GM21381 (cell line): ENCODE results near the gene INSIG1.

Source experiments
- ATAC-seq: cut with Tn5 transposase; IDR thresholded peaks from one replicate; pipeline ENCODE4 v1.9.1; 2021; ENCODE audit warnings: mild to moderate bottlenecking, moderate library complexity; ENCODE audit not compliant: unreplicated experiment

INSIG1 gene

GRCh38 chr7:155299535-155300202 lies 2.0 kb downstream of the INSIG1 start:
- ATAC-seq, result no peak

DNA sequence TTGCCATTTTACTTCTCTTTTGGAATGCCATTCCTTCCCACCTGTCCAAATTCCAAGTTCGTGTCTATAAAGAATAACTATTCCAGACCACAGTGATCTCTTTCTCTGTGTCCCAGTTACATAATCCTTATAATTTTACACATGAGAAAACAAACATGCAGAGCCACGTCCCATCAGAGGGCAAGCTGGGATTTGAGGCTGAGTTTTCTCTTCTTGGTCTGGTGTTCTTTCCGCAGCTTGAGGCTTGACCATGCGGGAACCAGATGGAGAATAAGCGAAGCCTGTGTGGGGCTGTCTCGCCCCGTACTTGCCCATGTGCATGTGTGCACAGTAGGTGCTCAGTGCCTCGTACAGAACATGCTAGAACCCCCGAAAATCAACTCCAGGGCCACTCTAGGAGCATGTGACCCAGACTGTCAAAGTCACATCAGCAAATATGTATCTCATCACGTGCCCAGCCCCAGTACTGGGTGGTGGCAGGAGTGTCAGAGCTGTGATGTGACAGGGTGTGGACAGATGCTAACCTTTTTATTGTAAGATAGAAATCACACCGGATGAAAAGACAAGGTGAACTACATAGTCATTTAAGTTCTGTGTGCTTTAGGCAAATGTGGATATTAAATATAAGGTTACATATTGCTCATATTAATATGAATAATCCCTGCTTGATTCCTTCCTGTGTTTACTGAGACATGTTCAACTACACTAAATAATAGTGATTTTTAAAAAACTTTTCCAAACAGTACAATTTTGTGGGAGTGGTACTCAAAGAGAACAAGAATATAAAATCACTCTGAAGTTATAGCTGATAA lies 3.2 kb downstream of the INSIG1 start:
- ATAC-seq, result no peak

DNA sequence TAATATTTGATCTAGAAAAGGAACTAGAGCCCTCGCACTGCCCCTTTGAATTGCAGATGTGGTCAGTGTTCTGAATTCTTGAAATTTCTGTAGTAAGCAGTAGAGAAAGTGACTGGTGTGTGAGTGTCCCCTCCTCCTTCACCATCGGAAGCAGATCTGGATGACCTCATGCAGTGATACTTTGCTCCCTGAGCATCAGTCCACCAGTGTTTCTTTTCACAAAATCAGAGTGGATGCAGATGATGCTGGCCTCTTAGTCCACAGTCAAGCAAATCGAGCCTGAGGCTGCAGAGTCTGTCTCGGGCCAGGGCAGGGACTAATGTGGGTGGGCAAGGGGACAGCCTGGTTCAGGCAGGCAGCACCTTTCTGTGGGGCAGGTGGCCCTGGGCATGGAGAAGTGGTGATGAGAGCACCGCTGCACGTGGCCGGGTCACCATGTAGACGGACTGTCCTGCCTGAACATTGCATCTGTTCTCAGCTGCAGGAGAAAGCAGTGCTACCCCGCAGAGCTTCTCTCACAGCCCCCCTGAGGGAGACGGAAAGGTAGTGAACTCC lies 5.4 kb downstream of the INSIG1 start:
- ATAC-seq, result no peak

DNA sequence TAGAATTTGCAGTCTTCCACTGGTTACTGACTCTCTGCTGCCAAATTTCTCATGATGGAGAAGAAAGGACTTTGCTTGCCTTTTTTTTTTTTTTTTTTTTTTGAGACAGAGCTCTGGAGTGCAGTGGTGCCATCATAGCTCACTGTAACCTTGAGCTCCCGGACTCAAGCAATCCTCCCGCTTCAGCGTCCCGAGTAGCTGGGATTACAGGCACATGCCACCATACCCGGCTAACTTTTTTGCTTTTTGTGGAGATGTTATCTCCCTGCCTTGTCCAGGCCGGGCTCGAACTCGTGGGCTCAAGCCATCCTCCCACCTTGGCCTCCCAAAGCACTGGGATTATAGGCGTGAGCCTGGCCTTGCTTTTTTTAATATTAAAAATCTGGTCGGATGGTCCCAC lies 6.2 kb downstream of the INSIG1 start:
- ATAC-seq, result no peak

DNA sequence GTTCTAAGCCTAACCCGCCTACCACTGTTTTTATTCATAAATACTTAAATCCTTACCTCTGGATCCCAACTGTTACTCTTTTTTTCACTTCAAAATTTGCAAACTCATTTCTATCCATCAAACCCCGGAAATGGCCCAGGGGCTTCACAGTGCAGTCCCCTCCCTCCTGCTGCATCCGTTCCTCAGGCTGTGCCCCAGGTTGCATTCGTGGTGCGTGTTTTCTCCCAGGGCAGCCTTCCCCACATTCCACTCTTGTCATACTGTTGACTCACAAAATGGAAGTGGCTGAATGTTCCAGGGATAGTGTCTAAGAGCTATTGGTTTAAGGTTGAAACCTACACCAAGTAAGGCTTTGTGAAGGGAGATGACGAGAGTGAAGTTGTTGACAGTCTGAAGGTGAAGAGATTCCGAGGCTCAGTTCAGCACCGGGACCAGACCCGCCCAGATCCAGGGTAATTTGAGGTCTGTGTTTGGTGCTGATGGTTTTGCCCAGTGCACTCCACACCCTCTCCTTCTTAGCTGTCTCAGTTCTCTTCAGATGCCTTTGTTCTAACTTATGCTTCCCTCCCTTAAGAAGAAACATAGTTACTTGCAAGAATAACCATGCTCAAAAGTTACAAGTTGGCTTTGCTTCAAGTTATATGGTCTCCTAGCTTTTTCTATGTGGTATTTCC lies 7.7 kb downstream of the INSIG1 start:
- ATAC-seq, result no peak

DNA sequence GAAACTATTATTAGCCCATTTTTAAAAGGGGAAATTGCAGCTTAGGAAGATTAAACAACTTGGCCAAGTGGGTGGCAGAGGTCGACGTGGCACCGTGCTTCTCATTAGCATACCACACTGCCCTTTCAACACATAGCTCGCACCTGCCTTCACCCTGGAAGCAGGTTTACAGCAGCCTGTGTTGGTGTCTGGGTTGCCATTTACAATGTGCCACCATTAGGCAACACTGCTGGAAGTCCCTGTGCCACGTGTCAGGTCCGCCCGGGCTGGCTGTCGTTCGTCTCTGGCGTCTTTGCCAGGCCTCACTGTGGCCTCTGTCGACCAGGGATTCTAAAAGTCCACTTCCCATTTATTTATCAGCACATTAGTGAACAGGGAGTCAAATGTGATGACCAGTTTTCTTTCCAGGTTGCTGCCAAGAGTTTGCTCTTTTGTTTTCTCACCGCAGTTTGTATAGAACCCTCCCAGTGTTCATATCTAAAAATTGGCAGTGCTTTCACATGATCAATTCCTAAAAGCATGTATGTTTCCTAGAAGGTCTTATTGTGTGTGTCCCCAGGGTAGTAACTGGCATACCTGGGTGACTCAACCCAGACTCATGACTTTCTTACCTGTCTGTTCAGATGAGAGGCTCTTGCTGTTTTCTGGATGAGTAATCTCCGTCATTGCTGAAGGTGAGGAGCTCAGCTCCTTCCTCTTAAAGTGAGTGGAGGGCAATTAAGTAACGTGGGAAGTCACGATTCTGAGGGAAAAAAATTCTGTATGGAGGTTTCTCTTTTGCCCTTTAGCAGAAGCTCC lies 9.2 kb downstream of the INSIG1 start:
- ATAC-seq, result no peak

GRCh38 chr7:155308330-155309020 lies 10.8 kb downstream of the INSIG1 start:
- ATAC-seq, result no peak

GRCh38 chr7:155309021-155309338 lies 11.3 kb downstream of the INSIG1 start:
- no peak for ATAC-seq

DNA sequence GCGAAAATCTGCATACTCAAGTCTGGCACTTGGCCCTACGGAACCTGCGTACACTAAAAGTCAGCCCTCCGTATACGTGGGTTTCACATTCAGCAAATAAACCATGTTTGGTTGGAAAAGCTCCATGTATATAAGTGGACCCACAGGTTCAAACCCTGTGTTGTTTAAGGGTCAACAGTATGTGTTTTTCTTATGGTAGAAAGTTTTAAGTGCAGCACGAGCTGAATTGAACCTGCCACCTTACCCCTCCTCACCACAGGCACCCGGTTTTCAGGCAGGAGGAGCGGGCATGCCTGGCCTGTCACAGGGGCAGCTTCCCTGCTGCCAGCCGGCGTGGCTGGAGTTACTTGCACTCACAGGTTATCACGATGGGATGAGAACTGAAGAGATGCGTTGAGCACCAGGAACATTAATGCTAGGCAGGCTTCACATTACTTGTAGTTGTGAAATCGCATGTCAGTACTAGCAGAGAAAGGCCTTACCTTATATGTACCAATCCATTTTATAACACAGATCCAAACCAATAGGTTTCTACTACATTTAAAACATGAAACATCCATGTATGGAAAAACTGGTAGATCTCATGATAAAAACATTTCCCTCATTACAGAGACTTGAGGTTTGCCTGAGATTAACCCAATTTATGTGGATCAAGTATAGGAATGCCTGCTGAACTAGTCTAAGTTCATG lies 12.9 kb downstream of the INSIG1 start:
- ATAC-seq, result no peak

DNA sequence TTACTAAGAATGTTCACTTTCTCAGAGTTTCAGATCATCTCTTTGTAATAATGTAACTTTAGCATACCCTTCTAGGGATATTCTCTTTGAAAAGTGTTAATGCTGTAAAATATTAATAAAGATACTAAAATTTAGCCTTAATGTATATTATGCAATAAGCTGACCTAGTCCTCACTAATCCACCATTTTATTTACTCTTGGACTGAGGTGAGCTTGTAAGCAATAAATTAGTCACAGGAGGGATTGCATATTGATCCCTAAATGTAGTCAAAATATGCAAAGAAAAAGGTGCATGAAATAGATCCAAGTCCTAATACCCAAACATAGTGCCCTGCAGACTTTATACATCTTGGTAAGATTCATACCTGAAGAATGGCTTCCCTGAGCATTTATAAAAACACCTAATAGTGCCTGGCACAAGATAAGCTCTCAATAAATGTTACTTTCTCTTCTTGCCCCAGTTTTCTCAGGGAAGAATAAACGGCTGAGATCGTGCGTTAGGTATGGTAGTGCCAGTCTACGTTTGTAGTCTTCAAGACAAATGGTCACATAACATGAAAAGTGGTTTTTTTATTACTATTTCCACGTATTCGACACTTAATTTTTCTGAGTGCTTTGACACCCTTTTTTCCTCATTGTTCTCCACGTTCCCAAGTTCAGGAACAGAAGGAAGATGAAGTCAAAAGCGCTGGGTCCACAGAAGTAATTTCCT lies 14.3 kb downstream of the INSIG1 start:
- no peak for ATAC-seq

DNA sequence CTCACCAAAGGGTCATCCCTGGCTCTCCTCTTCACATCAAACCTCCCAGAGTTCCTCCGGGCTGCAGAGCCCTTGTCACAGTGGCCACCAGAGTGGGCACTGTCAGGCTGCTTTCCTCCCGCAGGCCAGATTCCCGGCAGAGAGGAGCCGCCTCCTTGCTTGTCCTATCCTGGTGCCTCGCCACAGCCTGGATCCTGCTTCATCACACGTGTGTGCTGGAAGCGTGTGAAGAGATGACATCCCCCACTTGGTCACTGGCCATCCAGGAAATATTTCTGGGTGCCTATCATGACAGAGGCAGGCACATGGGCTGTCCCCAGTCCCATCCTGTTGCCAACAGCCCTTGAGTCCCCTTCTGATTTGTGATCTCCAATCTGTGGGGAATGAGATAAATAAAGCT lies 15.0 kb downstream of the INSIG1 start:
- ATAC-seq, result no peak

- ATAC-seq, result no peak
These were observed 15.4 kb downstream of the INSIG1 start for GRCh38 chr7:155313096-155313495.

DNA sequence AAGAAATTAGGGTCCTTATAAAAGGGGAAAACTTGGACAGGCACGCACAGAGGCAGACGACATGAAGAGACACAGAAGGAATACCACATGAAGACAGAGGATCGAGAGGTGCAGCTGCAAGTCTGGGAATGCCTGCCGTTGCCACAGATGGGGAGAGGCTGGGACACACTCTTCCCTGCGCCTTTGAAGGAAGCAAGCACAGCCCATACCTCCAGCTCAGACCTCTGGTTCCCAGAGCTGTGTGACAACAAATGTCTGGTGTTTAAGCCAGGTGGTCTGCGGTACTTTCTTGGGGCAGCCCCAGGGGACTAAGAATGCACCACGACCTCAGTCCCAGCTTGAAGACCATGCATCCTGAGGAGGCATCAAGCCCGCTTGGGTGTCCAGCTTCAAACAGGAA lies 18.3 kb downstream of the INSIG1 start:
- no peak for ATAC-seq

DNA sequence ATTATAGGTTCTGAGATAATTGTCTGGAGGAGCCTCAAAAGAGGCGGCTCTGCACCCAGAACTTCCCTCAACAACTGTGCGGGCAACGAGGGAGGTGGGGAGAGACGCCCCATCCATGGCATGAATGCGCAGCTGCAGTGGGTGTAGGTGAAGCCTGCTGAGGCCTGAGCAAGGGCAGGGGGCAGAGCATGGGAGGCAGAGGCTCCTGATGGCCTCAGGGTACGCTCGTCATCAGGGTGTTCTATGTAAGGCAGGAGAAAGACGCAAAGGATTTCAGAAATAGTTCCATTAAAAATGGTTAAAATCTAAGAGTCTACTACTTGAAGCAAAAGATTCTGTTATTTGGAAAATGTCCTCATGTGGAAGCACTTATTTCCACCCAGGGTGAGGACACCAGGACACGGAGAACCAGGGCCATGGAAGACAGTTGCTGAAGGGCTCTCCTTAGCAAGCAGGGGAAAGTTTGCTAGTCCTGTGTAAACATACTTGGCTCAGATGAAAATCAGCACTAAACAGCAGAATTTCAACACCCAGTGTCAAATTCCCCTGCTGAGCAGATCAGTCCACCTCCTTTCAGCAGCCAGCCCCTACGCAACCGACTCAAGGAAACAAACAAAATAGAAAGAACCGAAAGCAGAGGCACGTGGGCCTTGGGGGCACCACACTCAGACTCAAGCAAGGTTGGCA lies 18.9 kb downstream of the INSIG1 start:
- no peak for ATAC-seq

DNA sequence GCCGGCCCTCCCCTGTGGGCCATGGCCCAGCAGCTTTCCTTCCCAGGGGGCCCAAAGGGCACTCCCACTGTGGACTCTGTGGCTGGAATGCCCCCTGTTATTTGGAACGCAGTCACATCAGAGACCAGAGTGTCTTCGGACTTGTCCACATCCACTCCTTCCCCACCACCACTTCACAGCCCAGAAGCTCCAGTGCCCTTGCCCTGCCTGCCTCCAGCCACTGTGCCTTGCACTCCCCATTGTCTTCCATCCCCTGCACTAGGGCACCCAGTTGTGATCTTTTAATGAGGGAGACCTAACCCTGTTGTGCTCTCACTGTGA lies 19.4 kb downstream of the INSIG1 start:
- no peak for ATAC-seq

GRCh38 chr7:155318245-155318644 lies 20.6 kb downstream of the INSIG1 start:
- ATAC-seq, result no peak

GRCh38 chr7:155322530-155322929 lies 24.9 kb downstream of the INSIG1 start:
- no peak for ATAC-seq

DNA sequence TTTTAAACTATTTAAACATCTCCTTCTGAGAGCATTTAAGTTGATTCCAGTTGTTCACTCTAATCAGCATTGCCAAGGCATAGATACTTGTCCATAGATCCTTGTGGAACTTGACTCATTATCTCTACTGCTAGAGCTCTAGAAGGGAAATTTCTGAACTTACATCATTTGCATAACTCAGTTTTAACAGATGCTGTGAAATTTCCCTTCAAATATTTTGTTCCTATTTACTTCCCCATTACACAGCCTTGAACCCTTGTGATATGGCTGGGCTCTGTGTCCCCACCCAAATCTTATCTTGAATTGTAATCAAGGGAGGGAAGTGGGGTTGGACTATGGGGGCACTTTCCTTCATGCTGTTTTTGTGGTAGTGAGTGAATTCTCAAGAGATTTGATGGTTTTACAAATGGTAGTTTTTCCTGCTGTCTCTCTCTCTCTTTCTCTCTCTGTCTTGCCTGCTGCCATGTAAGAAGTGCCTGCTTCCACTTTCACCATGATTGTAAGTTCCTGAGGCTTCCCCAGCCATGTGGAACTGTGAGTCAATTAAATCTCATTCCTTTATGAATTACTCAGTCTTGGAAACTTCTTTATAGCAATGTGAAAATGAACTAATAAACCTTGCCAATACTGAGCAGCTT lies 25.4 kb downstream of the INSIG1 start:
- ATAC-seq, result no peak
